Measurements from ENCODE around the gene DEFB124. TPM values are rescaled to one million over a fixed set of nuclear protein-coding genes. Genes with fewer than 3 reads are reported as not detected.
A peak's percentile ranks its signal among the peaks of the same experiment; 100 is the strongest.

DEFB124 gene
- total and polyA plus RNA-seq, 2 of the 8 experiments (the other 6 are each of a cell fraction or from before 2014, with no cell fraction given): not detected

DNA sequence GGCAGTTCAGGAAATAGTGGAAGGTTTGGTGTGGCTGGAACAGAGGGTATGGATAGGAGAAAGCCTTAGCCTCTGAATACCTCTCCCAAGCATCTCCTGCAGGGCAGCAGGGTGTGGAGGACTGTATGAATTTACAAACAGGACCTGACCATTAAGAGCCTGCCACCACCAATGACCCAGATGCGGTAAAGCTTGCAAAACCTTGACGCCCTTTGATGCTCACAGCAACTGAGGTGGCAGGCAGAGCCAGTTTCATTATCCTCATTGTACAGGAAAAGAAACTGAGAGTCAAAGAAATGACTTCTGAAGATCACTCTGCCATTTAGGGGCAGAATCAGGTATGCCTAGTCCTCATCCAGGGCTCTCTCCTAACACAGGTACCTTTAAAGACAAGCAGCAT is 41.7 kb upstream of the DEFB124 start:
- 98% methylated on average over 2 of the region's 2 CpGs; no CpG with 5 or more reads in 1 of the 2 experiments for WGBS, 2 experiments (ENCODE audit: extremely low coverage in 1 of 2, insufficient coverage in 1 of 2, insufficient read length in 1 of 2, insufficient replicate concordance in 2 of 2, low coverage in 1 of 2, low lambda C conversion rate in 2 of 2, missing lambda C conversion rate in 1 of 2)
- Histone ChIP-seq H2BK20ac (ENCODE audit: low read length) (no peak overlapping the region), H3K9ac (replicated peaks in 1 of 4; ENCODE audit: extremely low read depth in 1 of 4, low read depth in 3 of 4, low read length in 3 of 4) (no peak overlapping the region)

More for the DNA sequence above, 41.7 kb upstream of the DEFB124 start:
- no peak overlapping the region; the same call in 1 of the 2 replicates for H2BK5ac ChIP-seq (ENCODE audit: low read depth, low read length)
- no peak overlapping the region for H4K5ac ChIP-seq (ENCODE audit: insufficient read length, low read depth, low read length)
- no peak overlapping the region for H4K91ac ChIP-seq (replicated peaks; ENCODE audit: insufficient read length, low read length)
- peaks cover 7 to 47% of the 10 kb centered on the region in 2 experiments for H3K79me2 ChIP-seq (ENCODE audit: control insufficient read depth in 1 of 2, insufficient read depth in 2 of 2, low read length in 2 of 2)
- no peak overlapping the region for H3K4me3 ChIP-seq (ENCODE audit: extremely low read depth in 1 of 4, insufficient read depth in 2 of 4, low read depth in 3 of 4, low read length in 4 of 4)
- no peak overlapping the region for H3K4ac ChIP-seq (replicated peaks; ENCODE audit: insufficient read length, low read depth, low read length)
- H3K4me1 ChIP-seq (replicated peaks in 1 of 4; ENCODE audit: control insufficient read depth in 3 of 4, insufficient read depth in 4 of 4, low read length in 3 of 4): peaks cover 0 to 15% (median 7%) of the 10 kb centered on the region in 4 experiments; a peak in 4 of 7 replicates
- no peak overlapping the region for H2BK12ac ChIP-seq (ENCODE audit: low read depth, low read length)
- H2BK15ac ChIP-seq (ENCODE audit: low read length): no peak overlapping the region
- POLR2A ChIA-PET (ENCODE audit: partially characterized antibody): interaction anchor here (1.3 to 2.5 kb wide), 2 partner anchors 12 to 90 kb away, joined by 3 to 5 read pairs; no protein-coding TSS in a partner anchor
- H3K23me2 ChIP-seq (ENCODE audit: low read depth, low read length): peaks cover 7% of the 10 kb centered on the region
- no peak overlapping the region for H3K23ac ChIP-seq (ENCODE audit: insufficient read length)
- no peak overlapping the region for H2AFZ ChIP-seq (ENCODE audit: low read length)
- no peak for FAIRE-seq
- no peak overlapping the region for H3K27ac ChIP-seq (ENCODE audit: low read depth, low read length)
- H4K20me1 ChIP-seq (replicated peaks in 1 of 2; ENCODE audit: control insufficient read depth in 1 of 2, insufficient read depth in 2 of 2, low read length in 2 of 2): peaks cover 4 to 18% of the 10 kb centered on the region in 2 experiments
- H2BK120ac ChIP-seq (replicated peaks; ENCODE audit: low read depth, low read length): no peak overlapping the region
- H3K18ac ChIP-seq (ENCODE audit: extremely low read depth, low read length): no peak overlapping the region
- TF ChIP-seq POLR2AphosphoS5 (IDR thresholded peaks at IDR 0.05; ENCODE audit: low read depth, low read length) (0 out of 2 replicates have a peak, but pooled peaks have one; percentile 7), SUZ12 (IDR thresholded peaks at IDR 0.05; ENCODE audit: low read length) (no peak)
- no peak overlapping the region for H3K14ac ChIP-seq (ENCODE audit: insufficient read length)
- H2AK5ac ChIP-seq (ENCODE audit: low read depth, low read length): no peak overlapping the region
- no peak for DNase-seq (ENCODE audit: low read depth in 1 of 2, low spot score in 2 of 2)
- no peak overlapping the region for H3K56ac ChIP-seq (replicated peaks; ENCODE audit: insufficient read length, low read depth, low read length)
- 0 out of 4 replicates have a peak overlapping the region, but pooled peaks of 1 of the 2 experiments have one; percentile 9 for H3K4me2 ChIP-seq (ENCODE audit: insufficient read depth in 1 of 2, low read depth in 2 of 2, low read length in 2 of 2)
- CTCF ChIA-PET (ENCODE audit: partially characterized antibody): interaction anchor here (0.9 to 1.0 kb wide), 2 partner anchors 14 to 96 kb away, joined by 3 to 5 read pairs; no protein-coding TSS in a partner anchor
- H3K36me3 ChIP-seq (ENCODE audit: control insufficient read depth in 2 of 4, insufficient read depth in 4 of 4, low read length in 3 of 4): peaks cover 0 to 3% (median under 1%) of the 10 kb centered on the region in 4 experiments; a peak in 2 of 8 replicates
- H4K8ac ChIP-seq (ENCODE audit: extremely low read depth, insufficient read depth, low read length): no peak overlapping the region
- peaks cover 10% of the 10 kb centered on the region for H3K79me1 ChIP-seq (ENCODE audit: low read depth, low read length)
- H3K27me3 ChIP-seq (replicated peaks in 1 of 4; ENCODE audit: control insufficient read depth in 3 of 4, extremely low read depth in 1 of 4, insufficient read depth in 3 of 4, low read length in 3 of 4): no peaks in the 10 kb centered on the region
- H3K9me3 ChIP-seq (ENCODE audit: insufficient read depth in 2 of 2, low read depth in 1 of 2, low read length in 1 of 2): no peaks in the 10 kb centered on the region
